Measurements from ENCODE around the gene ZSWIM4.
A peak's percentile ranks its signal among the peaks of the same experiment; 100 is the strongest.
"Not testable (repeated sequence)": the region's sequence is repeated elsewhere in the genome, so short reads cannot be mapped to it uniquely, and the experiment has no call there.

Gene ZSWIM4

DNA sequence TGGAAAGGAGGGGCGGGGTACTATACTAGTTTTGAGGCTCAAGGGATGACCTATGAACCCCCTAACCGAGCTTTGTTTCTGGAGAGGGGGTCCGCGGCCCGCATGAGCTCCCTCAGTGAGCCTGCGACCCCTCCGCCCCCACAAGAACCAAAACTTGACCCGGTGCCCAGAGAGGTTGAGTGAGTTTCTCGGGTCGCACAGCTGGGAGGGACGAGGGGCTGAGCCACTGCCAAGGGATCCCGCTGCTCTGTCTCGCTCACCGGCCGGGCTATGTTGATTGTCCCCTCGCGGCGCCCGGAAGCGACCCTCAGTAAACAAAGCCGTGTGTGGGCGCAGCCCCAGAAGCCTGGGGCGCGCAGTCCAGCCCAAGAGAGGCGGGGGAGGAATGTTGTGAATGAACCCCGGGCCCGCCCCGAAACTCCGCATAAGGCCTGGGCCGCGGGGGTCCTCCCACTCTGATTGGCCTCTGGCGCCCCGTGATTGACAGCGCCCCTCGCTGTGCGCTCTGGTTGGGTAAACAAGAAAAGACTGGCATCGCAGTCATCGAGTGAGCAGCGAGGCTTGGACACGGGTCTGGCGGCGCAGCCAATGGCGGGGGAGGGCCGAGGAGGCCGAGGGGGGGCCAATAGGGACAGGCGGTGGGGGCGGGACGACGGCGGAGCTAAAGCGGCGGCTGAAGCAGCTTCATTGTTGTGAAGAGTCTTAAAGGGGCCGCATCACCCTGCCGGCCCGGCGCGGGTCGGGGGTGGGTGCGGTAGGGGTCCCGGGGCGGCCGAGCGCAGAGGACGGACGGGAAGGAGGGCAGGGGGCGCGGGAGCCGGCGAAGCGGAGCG is at the start of gene ZSWIM4:
Gene ZSWIM4 (plus strand): TSS at position 687 of the 833 bp plus-strand sequence. CDS start 206 bp downstream, outside the sequence.
- peak; percentile 54 for TF ChIP-seq POLR2A (IDR thresholded peaks at IDR 0.05; ENCODE audit: low read length)
- no peak for TF ChIP-seq GATA1 (IDR thresholded peaks at IDR 0.05; ENCODE audit: low read depth, low read length)
- DNase-seq = peak; percentile 99

DNA sequence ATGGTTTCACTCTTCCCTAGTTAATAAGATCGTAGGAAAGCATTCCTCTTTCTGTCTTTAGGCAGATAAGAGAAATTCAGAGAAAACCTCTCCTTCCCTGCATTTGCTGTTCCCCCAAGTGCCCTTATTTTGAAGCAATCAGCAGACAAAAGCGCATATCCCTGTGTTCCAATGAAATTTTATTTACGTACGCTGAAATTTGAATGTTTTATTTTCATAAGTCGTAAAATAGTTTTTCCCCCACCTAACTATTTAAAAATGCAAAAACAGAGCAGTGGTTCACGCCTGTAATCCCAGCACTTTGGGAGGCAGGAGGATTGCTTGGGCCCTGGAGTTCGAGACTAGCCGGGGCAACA is 48.2 kb upstream of the ZSWIM4 start:
- TF ChIP-seq GATA1 (IDR thresholded peaks at IDR 0.05; ENCODE audit: low read depth, low read length) (no peak), POLR2A (IDR thresholded peaks at IDR 0.05; ENCODE audit: low read length) (no peak)
- no peak for DNase-seq

DNA sequence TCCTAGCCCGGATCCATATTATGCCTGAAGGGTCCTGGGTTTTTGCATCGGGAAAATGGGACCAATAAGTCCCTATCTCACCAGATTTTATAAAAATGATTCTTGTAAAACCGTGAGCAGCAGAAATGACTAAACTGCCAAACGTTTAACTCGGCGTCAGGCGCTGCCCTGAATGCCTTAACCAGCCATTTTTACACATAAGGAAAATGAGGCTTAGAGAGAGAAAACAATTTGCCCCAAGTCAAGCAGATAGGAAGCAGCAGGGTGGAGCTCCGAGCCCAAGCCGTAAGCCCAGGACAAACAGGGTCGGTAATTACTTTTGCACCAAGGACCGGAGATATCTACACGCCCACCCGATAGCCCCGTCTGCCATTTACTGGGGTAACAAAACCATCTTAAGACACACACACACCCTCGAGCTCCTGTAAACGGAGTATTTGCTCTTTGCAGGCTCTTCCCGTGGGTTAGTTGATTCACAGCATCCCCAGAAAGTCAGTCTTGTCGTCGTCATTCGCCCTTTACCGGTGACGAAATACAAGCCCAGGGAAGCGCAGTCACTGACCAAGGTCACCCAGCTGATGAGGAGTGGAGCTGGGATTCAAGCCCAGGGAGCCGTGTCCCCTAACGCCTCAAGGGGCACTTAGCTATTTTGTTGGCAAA is 46.9 kb upstream of the ZSWIM4 start:
- peak; percentile 68 to 77 for DNase-seq
- TF ChIP-seq GATA1 (IDR thresholded peaks at IDR 0.05; ENCODE audit: low read depth, low read length) = no peak
- peak; percentile 46 for TF ChIP-seq POLR2A (IDR thresholded peaks at IDR 0.05; ENCODE audit: low read length)

DNA sequence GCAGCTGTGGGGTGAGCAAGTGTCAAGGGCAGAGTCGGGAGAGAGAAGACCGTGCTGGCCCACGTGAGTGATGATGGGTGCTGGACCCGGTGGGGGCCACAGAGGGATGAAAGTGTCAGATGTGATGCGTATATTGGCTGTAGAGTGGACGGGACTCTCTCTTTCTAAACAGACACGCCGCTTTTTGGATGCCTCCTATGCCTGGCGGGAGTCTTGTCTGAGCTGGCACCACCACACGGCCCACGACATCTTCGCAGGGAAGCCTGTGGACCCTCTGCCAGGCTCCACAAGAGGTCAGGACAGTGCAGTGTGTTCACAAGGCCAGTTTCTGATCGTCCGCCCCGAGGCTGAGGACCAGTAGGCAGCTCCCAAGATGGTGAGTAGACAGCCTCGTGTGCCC is 43.8 kb upstream of the ZSWIM4 start:
- no peak for TF ChIP-seq POLR2A (IDR thresholded peaks at IDR 0.05; ENCODE audit: low read length)
- TF ChIP-seq GATA1 (IDR thresholded peaks at IDR 0.05; ENCODE audit: low read depth, low read length) = no peak
- no peak for DNase-seq

DNA sequence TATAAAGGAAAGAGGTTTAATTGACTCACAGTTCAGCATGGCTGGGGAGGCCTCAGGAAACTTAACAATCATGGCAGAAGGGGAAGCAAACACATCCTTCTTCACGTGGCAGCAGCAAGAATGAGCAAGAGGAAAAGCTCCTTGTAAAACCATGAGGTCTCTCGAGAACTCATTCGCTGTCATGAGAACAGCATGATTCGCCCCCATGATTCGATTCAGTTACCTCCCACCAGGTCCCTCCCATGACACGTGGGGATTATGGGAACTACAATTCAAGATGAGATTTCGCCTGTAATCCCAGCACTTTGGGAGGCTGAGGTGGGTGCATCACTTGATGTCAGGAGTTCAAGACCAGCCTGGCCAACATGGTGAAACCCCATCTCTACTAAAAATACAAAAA is 41.6 kb upstream of the ZSWIM4 start:
- not testable (repeated sequence) for DNase-seq

DNA sequence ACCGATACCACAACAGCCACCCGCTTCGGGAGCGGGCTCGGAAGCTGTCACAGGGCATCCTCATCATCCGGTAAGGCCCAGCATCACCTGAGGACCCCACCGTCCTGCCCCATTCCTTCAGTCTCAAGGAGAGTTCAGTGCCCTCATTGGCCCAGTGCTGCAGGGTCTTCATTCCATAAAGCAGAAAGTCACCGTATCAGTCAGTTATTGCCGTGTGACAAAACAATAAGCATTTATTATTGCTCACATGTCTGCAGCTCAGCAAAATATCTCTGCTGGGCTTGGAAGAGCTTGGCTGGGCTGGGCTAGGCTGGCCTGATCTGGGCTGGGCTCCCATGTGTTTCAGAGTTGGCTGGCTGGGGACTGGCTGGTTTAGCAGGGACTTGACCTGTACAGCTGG is 39.0 kb upstream of the ZSWIM4 start:
- no peak for TF ChIP-seq GATA1 (IDR thresholded peaks at IDR 0.05; ENCODE audit: low read depth, low read length)
- no peak for TF ChIP-seq POLR2A (IDR thresholded peaks at IDR 0.05; ENCODE audit: low read length)
- no peak for DNase-seq

DNA sequence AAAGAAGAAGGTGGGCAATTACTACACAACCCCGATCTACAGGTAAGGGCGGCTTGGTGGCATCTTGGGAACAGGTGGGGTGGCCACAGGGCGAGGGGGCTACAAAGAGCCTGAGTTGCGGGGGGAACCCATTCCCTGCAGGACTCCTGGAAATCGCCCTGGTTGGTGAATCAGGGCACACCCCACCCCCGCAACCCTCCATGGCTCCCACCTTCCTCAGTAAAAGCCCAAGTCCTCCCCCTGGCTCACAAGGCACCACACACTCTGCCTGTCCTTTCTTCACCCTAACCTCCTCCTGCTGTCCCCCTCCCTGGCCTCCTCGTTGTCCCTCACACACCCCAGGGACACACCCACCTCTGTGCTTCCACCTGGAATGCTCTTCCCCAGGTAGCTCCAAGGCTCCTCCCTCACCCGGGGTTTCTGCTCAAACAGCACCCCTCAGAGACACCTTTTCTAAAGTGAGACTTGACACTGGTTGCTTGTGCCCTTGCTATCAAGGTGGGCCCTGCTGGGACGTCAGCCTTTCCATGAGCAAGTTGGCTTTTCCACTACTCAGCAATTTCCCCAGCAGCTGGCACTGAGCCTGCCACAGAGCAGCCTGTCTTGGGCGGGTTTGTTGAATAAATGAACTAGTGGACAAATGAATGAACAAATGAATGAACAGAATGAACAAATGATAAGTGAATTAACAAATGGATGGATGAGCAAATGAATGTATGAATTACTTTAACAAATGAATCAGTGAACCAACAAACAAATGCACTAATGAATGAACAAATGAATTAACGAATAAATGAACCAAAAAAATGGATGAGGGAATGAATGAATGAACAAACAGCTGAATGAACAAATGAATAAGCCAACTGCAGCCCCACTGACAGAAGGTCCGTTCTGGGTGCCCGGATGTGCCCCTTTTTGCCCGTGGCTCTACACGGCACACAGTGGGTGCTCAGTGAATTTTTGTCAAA is 37.2 kb upstream of the ZSWIM4 start:
- DNase-seq = no peak
- TF ChIP-seq GATA1 (IDR thresholded peaks at IDR 0.05; ENCODE audit: low read depth, low read length) = no peak
- TF ChIP-seq POLR2A (IDR thresholded peaks at IDR 0.05; ENCODE audit: low read length) = no peak

DNA sequence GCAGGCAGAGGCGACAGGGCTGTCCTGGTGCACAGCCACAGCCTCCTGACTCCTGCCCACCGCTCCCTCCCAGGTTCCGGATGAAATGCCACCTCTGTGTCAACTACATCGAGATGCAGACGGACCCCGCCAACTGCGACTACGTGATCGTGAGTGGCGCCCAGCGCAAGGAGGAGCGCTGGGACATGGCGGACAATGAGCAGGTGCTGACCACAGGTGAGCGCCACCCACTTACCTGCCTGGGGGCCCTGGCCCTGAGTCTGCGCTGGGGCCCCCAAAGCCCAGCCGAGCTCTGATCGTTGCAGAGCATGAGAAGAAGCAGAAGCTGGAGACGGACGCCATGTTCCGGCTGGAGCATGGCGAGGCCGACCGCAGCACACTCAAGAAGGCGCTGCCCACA is 36.4 kb upstream of the ZSWIM4 start:
- TF ChIP-seq POLR2A (IDR thresholded peaks at IDR 0.05; ENCODE audit: low read length) (no peak), GATA1 (IDR thresholded peaks at IDR 0.05; ENCODE audit: low read depth, low read length) (no peak)

DNA sequence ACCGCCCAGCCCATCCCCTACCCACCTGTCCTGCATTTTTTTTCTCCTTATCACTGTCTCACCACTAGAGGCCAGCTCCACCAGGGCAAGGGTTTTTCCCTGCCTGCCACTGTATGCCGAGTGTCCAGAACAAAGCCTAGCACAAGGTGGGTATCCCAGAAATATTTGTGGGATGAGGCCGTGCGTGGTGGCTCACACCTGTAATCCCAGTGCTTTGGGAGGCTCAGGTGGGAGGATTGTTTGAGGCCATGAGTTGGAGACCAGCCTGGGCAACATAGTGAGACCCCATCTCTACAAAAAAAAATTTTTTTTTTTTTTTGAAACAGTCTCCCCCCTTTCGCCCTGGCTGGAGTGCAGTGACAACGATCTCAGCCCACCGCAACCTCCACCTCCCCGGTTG is 33.8 kb upstream of the ZSWIM4 start:
- TF ChIP-seq POLR2A (IDR thresholded peaks at IDR 0.05; ENCODE audit: low read length) (no peak), GATA1 (IDR thresholded peaks at IDR 0.05; ENCODE audit: low read depth, low read length) (no peak)
- DNase-seq = no peak

More for the DNA sequence above, 36.4 kb upstream of the ZSWIM4 start:
- DNase-seq = no peak

DNA sequence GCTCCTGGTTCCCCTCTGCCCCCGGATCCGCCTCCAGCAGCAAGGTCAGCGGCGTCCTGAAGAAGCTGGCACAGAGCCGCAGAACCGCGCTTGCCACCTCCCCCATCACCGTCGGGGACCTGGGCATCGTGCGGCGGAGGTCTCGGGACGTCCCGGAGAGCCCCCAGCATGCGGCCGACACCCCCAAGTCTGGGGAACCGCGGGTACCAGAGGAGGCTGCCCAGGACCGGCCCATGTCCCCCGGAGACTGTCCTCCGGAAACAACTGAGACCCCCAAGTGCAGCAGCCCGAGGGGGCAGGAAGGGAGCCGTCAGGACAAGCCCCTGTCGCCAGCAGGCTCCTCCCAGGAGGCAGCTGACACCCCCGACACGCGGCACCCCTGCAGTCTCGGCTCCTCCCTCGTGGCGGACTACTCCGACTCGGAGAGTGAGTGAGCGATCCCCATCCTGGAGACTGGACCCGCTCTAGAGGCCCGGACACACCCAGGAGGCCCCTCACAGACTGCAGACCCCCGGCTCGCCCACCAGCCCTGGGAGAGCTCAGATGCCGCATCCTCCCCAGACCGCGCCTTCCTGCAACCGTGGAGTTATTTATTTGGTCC is 32.5 kb upstream of the ZSWIM4 start:
- TF ChIP-seq POLR2A (IDR thresholded peaks at IDR 0.05; ENCODE audit: low read length) = no peak
- TF ChIP-seq GATA1 (IDR thresholded peaks at IDR 0.05; ENCODE audit: low read depth, low read length) = no peak
- DNase-seq = no peak

DNA sequence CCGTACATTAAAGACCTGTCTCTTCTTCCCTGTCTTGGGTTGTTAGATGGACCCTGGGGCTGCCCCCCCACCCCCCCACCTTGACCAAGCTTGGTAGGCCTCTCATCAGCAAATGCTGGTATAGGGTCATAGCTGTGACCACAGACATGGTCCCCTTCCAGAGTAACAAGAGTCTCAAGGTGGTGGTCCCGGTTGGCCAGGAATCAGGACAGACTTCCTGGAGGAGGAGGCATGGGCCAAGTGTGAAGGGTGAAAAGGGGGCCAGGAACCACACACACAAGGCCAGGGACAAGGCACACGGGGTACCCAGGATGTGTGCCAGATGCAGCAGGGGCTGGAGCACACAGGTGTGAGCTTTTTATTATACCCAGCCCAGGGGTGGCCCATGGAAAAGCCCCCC is 32.0 kb upstream of the ZSWIM4 start:
- no peak for TF ChIP-seq POLR2A (IDR thresholded peaks at IDR 0.05; ENCODE audit: low read length)
- no peak for DNase-seq

DNA sequence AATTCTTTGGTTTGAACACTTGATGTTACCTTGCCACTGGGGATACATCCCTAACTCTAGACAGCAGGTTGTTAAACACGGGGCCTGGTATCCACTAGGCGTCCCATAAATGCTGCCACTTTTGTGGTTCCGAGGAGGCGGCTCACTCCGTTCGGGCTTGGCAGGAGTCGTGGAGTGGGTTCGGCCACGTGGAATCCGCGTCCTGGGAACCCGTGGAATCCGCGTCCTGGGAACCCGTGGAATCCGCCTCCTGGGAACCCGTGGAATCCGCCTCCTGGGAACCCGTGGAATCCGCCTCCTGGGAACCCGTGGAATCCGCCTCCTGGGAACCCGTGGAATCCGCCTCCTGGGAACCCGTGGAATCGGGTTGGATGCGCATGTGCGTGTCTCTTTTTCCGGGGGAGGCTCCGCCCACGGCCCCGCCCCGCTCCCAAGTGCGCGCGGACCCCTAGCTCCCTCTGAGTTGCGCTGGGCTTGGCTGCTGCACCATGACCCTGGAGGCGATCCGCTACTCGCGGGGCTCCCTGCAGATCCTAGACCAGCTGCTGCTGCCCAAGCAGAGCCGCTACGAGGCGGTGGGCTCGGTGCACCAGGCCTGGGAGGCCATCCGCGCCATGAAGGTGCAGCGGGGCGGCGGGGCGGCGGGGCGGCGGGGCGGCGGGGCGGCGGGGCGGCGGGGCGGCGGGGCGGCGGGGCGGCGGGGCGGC is 31.0 kb upstream of the ZSWIM4 start, which contains the start of gene MRI1:
Gene MRI1 (plus strand): TSS at position 422 of the 707 bp plus-strand sequence. CDS start 67 bp downstream, at position 489.
- TF ChIP-seq POLR2A (IDR thresholded peaks at IDR 0.05; ENCODE audit: low read length) (no peak), GATA1 (IDR thresholded peaks at IDR 0.05; ENCODE audit: low read depth, low read length) (no peak)

DNA sequence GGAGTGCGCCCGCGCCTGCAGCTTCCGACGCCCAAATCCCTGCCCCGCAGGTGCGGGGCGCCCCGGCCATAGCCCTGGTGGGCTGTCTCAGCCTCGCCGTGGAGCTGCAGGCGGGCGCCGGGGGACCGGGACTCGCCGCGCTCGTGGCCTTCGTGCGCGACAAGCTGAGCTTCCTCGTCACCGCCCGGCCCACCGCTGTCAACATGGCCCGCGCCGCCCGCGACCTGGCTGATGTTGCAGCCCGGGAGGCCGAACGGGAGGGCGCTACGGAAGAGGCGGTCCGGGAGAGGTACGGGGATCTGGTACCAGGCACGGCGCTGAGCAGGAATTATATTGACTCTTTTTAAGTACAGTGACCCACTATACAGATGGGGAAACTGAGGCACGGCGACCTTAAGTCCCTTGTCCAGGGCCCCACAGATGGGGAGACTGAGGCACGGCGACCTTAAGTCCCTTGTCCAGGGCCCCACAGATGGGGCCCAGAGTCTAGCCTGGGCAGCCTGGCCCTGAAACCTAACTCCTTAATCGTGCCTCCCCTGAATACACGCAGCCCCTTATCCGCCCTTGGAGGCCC is 30.3 kb upstream of the ZSWIM4 start:
- TF ChIP-seq POLR2A (IDR thresholded peaks at IDR 0.05; ENCODE audit: low read length) = no peak
- no peak for TF ChIP-seq GATA1 (IDR thresholded peaks at IDR 0.05; ENCODE audit: low read depth, low read length)

More for the DNA sequence above, 31.0 kb upstream of the ZSWIM4 start, which contains the start of gene MRI1:
- DNase-seq = peak; percentile 69

More for the DNA sequence above, 30.3 kb upstream of the ZSWIM4 start:
- peak; percentile 58 to 60 for DNase-seq
